ENCODE measurements around the gene IFITM2.

- TF ChIP-seq POLR2A (IDR thresholded peaks at IDR 0.05): no peak
- TF ChIP-seq, protein P1, sequence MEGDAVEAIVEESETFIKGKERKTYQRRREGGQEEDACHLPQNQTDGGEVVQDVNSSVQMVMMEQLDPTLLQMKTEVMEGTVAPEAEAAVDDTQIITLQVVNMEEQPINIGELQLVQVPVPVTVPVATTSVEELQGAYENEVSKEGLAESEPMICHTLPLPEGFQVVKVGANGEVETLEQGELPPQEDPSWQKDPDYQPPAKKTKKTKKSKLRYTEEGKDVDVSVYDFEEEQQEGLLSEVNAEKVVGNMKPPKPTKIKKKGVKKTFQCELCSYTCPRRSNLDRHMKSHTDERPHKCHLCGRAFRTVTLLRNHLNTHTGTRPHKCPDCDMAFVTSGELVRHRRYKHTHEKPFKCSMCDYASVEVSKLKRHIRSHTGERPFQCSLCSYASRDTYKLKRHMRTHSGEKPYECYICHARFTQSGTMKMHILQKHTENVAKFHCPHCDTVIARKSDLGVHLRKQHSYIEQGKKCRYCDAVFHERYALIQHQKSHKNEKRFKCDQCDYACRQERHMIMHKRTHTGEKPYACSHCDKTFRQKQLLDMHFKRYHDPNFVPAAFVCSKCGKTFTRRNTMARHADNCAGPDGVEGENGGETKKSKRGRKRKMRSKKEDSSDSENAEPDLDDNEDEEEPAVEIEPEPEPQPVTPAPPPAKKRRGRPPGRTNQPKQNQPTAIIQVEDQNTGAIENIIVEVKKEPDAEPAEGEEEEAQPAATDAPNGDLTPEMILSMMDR (IDR thresholded peaks at IDR 0.05): no peak
Measured at GRCh38 chr11:295351-296170, 12.1 kb upstream of the IFITM2 start.

Data from thyroid gland (tissue), 4 donors.